Colonic mucosa (tissue), 4 donors: ENCODE data around the gene ANAPC2. TPM values are rescaled to one million over a fixed set of nuclear protein-coding genes. Genes with fewer than 3 reads are reported as not detected.

Experiments used
- DNase-seq: peaks from one replicate; pipeline ENCODE4 v3.0.0-alpha.2; 2020
- H3K27ac ChIP-seq: fragments of 200-600 bp; one replicate; pipeline ENCODE4 v1.8.0; 2021
- H3K27me3 ChIP-seq: fragments of 200-600 bp; one replicate; pipeline ENCODE4 v1.8.0; 2021
- H3K36me3 ChIP-seq: fragments of 200-600 bp; one replicate; pipeline ENCODE4 v1.8.0; 2021
- H3K4me1 ChIP-seq: fragments of 200-600 bp; one replicate; pipeline ENCODE4 v1.8.0; 2021; ENCODE audit warnings: mild to moderate bottlenecking
- H3K4me3 ChIP-seq: fragments of 200-600 bp; one replicate; pipeline ENCODE4 v1.8.0; 2021
- H3K9ac ChIP-seq, 2 donors: one replicate each; pipeline ENCODE4 v1.7.0; 2013; ENCODE audit warnings: control low read depth in 2 of 2, low read depth in 2 of 2, low read length in 2 of 2
- H3K9me3 ChIP-seq: fragments of 200-600 bp; one replicate; pipeline ENCODE4 v1.8.0; 2021
- intact Hi-C: fragments of 100-400 bp; cut with DNase I; formaldehyde crosslinking; loops from one replicate; pipeline ENCODE4 v1.14.1; 2022
- total RNA-seq, 2 donors: library from RNA; stranded (reverse); fragmentation: NEBNext Ultra II Directional in 1 of 2; extraction: Animal tissue kit (Norgen Biotek cat#: 25700) in 1 of 2; gene quantifications; one replicate each; pipeline ENCODE4 v1.2.1, GENCODE V29; 2021
- TF ChIP-seq, protein P1 (sequence below): fragments of 200-600 bp; IDR thresholded peaks from one replicate; pipeline ENCODE4 v1.8.0; 2022; ENCODE audit warnings: antibody characterized with exemption, mild to moderate bottlenecking
- donor health status: healthy.
- donor health status: DM: no; HTN: no; CAD: no.
- donor health status: DM: no; HTN: no; CAD: no.

Gene ANAPC2
- total RNA-seq, 2 donors from 2014 or later, result 33.8 to 67.8 TPM

DNA sequence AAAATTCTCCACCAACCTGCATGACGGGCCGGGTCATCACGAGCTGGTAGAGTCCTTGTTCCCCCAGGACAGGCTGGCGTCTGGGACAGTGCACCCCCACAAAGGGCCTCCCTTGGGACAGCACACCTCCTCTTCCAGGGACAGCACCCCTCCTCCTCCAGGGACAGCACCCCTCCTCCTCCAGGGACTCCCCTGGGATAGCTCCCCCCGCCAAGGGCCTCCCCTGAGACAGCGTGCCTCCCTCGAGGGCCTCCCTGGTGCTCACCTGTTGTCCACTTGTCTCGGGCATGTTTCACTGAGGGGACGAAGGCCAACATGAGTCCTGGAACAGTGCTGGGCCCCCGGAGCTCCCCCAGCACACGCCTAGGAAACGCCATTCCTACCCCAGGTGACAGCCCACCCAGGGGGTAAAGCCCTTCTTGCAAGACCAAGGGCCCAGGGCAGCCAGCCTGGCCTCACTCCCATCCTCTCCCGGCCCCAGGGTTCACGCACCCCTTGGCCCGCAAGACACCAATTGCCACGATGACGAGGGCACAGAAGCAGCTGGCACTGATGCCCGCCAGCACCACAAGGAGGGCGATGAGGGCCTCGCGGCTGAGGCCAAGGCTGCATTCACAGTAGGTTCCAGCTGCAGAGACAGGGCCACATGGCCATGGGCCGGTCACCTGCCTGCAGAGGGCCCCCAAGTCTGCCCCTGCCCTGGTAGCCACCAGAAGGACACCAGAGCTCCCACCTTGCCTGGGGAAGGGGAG is 17.0 kb downstream of the ANAPC2 start:
- no peaks in the 10 kb centered on the region for H3K9me3 ChIP-seq
- H3K4me1 ChIP-seq, result peaks cover 18% of the 10 kb centered on the region
- no peak overlapping the region for H3K4me3 ChIP-seq
- TF ChIP-seq, protein P1, sequence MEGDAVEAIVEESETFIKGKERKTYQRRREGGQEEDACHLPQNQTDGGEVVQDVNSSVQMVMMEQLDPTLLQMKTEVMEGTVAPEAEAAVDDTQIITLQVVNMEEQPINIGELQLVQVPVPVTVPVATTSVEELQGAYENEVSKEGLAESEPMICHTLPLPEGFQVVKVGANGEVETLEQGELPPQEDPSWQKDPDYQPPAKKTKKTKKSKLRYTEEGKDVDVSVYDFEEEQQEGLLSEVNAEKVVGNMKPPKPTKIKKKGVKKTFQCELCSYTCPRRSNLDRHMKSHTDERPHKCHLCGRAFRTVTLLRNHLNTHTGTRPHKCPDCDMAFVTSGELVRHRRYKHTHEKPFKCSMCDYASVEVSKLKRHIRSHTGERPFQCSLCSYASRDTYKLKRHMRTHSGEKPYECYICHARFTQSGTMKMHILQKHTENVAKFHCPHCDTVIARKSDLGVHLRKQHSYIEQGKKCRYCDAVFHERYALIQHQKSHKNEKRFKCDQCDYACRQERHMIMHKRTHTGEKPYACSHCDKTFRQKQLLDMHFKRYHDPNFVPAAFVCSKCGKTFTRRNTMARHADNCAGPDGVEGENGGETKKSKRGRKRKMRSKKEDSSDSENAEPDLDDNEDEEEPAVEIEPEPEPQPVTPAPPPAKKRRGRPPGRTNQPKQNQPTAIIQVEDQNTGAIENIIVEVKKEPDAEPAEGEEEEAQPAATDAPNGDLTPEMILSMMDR, result no peak
- no peaks in the 10 kb centered on the region for H3K36me3 ChIP-seq
- DNase-seq, result no peak
- intact Hi-C loops, result no loop called here
- peaks cover 53% of the 10 kb centered on the region for H3K27me3 ChIP-seq
- no peak overlapping the region for H3K27ac ChIP-seq
- H3K9ac ChIP-seq, result no peak overlapping the region

DNA sequence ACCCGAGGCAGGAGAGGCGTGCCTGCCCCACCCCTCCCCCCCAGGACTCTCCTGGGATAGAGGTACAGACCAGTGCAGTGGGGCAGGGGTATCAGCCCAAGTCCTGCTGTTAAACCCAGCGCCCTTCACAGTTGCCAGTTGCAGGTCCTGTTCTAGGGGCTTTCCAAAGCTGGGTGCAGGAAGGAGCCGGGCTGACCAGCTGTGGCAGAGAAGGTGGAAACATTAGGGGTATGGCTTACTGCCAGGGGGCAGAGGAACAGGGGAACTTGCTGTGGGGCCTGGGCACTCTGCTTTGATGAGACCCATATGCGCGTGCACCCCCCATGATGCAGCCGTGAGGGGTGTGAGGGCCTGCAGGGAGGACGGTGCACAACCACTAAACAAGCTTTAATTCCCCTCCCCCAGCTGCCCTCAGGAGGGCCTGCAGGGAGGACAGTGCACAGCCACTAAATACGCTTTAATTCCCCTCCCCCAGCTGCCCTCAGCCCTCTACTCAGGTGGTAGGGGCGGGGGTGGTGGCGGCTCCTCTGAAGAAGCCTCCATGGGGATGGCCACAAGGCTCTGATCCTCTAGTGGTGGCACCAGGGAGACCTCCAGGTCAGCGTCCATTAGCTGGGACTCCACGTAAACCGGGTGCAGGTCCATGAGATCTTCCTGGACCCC is 17.7 kb downstream of the ANAPC2 start:
- peaks cover 53% of the 10 kb centered on the region for H3K27me3 ChIP-seq

DNA sequence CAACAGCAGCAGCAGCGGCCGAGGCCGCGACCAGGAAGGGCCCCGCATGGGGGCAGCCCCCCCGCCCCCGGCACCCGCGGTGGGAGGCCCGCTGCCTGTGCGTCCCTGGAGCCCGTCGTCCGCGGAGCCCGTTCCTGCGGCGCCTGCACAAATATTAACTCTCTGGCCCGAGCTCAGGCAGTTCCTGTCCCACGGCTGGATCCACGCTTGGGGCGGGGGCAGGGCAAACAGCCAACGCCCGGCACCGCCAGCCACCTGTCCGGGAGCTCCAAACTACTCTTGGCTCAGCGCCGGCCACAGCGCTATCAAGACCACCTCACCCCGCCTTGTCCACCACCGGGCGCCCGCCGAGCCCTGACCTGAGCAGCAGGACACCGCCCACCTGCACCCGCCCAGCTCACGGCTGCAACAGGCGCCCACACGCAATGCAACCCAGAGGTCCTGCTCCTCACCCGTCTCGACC is 18.4 kb downstream of the ANAPC2 start, which contains the start of gene LRRC26:
Gene LRRC26 (minus strand): TSS at position 156 of the 463 bp plus-strand sequence. CDS start 108 bp downstream, at position 48.
- DNase-seq, result peak; percentile 59
- Histone ChIP-seq H3K4me1 (peaks cover 18% of the 10 kb centered on the region), H3K27ac (no peak within 1 kb of the TSS), H3K27me3 (peaks cover 53% of the 10 kb centered on the region), H3K9me3 (no peaks in the 10 kb centered on the region), H3K9ac (peak within 1 kb of the TSS; percentile 34 to 35), H3K36me3 (no peaks in the 10 kb centered on the region), H3K4me3 (peak within 1 kb of the TSS; percentile 40)
- intact Hi-C loops, result no loop called here
- TF ChIP-seq, protein P1, result no peak

More for the DNA sequence above, 17.7 kb downstream of the ANAPC2 start:
- H3K36me3 ChIP-seq, result no peaks in the 10 kb centered on the region
- H3K9ac ChIP-seq, result peak overlapping the region in 1 of 2 donors; percentile 19
- no peak overlapping the region for H3K4me3 ChIP-seq
- H3K27ac ChIP-seq, result no peak overlapping the region
- intact Hi-C loops, result no loop called here
- no peak for DNase-seq
- peaks cover 18% of the 10 kb centered on the region for H3K4me1 ChIP-seq
- H3K9me3 ChIP-seq, result no peaks in the 10 kb centered on the region
- TF ChIP-seq, protein P1, result no peak

DNA sequence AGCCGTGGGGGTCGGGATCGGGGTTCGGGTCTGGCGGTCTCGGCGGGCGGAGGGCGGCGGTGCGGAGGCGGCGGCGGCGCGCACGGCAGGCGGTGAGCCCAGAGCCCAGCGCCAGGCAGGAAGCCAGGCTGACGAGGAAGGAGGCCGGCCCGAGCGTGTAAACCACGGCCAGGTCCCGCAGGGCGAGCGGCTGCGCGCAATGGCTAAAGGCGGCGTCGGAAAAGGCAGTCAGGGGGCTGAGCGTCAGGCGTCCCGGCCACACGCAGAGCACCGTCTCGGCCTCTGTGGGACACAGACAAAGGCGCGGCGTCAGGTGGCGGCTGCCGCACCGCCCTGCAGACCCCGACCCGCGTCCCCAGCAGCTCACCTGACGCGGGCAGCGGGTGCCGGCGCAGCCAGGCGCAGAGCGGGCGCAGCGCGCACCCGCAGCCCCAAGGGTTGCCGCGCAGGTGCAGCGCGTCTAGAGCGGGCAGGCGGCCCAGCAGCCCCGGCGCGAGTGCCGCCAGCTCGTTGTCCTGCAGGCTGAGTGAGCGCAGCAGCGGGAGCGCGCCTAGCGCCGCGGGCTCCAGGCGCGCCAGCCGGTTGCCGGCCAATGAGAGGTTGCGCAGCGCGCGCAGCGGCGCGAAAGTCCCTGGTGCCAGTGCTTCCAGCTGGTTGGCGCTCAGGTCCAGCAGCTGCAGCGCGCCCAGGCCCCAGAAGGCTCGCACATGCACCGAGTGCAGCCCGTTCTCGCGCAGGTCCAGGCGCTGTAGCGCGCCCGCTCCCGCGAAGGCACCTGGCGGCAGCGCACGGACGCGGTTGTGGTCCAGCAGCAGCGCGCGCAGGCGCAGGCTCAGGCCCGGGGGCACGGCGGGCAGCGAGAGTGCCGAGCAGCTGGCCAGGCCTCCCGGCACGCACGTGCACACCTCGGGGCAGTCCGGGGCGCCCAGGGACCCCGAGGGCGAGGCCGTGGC is 19.2 kb downstream of the ANAPC2 start:
- H3K4me3 ChIP-seq, result peak overlapping the region; percentile 40
- H3K27me3 ChIP-seq, result peaks cover 57% of the 10 kb centered on the region
- H3K9me3 ChIP-seq, result no peaks in the 10 kb centered on the region
- DNase-seq, result peak; percentile 64
- H3K4me1 ChIP-seq, result peaks cover 18% of the 10 kb centered on the region
- TF ChIP-seq, protein P1, result no peak
- H3K36me3 ChIP-seq, result no peaks in the 10 kb centered on the region
- intact Hi-C loops, result no loop called here
- peak overlapping the region; percentile 34 to 35 for H3K9ac ChIP-seq
- H3K27ac ChIP-seq, result no peak overlapping the region

DNA sequence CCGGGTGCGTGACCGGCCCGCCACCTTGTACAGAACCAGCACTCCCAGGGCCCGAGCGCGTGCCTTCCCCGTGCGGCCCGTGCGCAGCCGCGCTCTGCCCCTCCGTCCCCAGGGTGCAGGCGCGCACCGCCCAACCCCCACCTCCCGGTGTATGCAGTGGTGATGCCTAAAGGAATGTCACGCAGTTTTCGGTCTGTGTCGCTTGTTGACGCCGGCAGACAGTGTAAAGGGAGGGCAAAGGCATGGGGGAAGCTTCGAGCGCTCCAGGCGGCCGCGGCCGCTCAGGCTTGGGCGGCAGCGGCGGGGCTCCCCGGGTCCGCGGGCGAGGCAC is 19.8 kb downstream of the ANAPC2 start:
- no peak for DNase-seq
- H3K27ac ChIP-seq, result no peak overlapping the region
- no peaks in the 10 kb centered on the region for H3K9me3 ChIP-seq
- H3K9ac ChIP-seq, result peak overlapping the region in 1 of 2 donors; percentile 33
- TF ChIP-seq, protein P1, result no peak
- H3K36me3 ChIP-seq, result no peaks in the 10 kb centered on the region
- H3K27me3 ChIP-seq, result peaks cover 64% of the 10 kb centered on the region
- intact Hi-C loops, result no loop called here
- H3K4me3 ChIP-seq, result peak overlapping the region; percentile 40
- H3K4me1 ChIP-seq, result peaks cover 19% of the 10 kb centered on the region
